A549 (cell line): ENCODE data around the gene HSDL2. TPM values are rescaled to one million over a fixed set of nuclear protein-coding genes. Genes with fewer than 3 reads are reported as not detected.

Source experiments
- ATAC-seq, 2 experiments: fragments of 200-7000 bp in 1 of 2; fragments of >200 bp in 1 of 2; cut with Nextera tagmentation in 1 of 2; cut with Tn5 transposase in 1 of 2; 3 replicates each; pipeline versions ENCODE4 v1.8.0 to v1.9.1; 2018 to 2020; ENCODE audit warnings: mild to moderate bottlenecking in 1 of 2, moderate library complexity in 1 of 2
- CTCF ChIA-PET: fragments of 300-600 bp; sonication (Branson Sonifier 250); formaldehyde crosslinking; extraction: SDS; loops from one replicate; lab custom pipeline; 2021; ENCODE audit warnings: antibody characterized with exemption, inconsistent platforms; lab: Yijun Ruan, JAX
- POLR2A ChIA-PET: fragments of 350-600 bp; formaldehyde crosslinking; extraction: SDS; loops from one replicate; lab custom pipeline; 2021; ENCODE audit warnings: antibody characterized with exemption, inconsistent platforms; lab: Yijun Ruan, JAX
- DNase-seq, 2 experiments: peaks; one replicate each; pipeline versions ENCODE4 v3.0.0 to v3.0.0-alpha.2; 2011 to 2016; ENCODE audit warnings: low read depth in 1 of 2, low spot score in 1 of 2
- FAIRE-seq: peaks from 2 replicates; lab custom pipeline; 2011; peaks lifted over from hg19 to GRCh38; lab: Jason Lieb, UNC
- H3K27ac ChIP-seq, 2 experiments: fragments of >200 bp; sonication (Bioruptor Twin); formaldehyde crosslinking; 3 replicates each; pipeline ENCODE4 v1.5.1; 2016 to 2017
- H3K4me1 ChIP-seq: fragments of >200 bp; sonication (Bioruptor Twin); formaldehyde crosslinking; 3 replicates; pipeline ENCODE4 v1.6.1; 2016
- H3K4me2 ChIP-seq: fragments of >200 bp; sonication (Bioruptor Twin); formaldehyde crosslinking; 3 replicates; pipeline ENCODE4 v1.6.1; 2016
- H3K4me3 ChIP-seq: fragments of >200 bp; sonication (Bioruptor Twin); formaldehyde crosslinking; 3 replicates; pipeline ENCODE4 v1.5.1; 2016
- H3K9me3 ChIP-seq: fragments of >200 bp; sonication (Bioruptor Twin); formaldehyde crosslinking; 3 replicates; pipeline ENCODE4 v1.6.1; 2016
- ATOH8 ChIP-seq: fragments of 250-450 bp; sonication (Bioruptor Pico); IDR thresholded peaks from 2 replicates; pipeline ENCODE4 v1.5.0; 2020; ENCODE audit warnings: low read depth, mild to moderate bottlenecking, moderate library complexity
- E2F6 ChIP-seq: IDR thresholded peaks from 2 replicates; pipeline ENCODE4 v1.6.1; 2012; ENCODE audit warnings: low read depth, borderline replicate concordance
- EHF ChIP-seq: fragments of 250-450 bp; sonication (Bioruptor Pico); IDR thresholded peaks from 2 replicates; pipeline ENCODE4 v1.5.0; 2020; ENCODE audit warnings: mild to moderate bottlenecking
- ELK1 ChIP-seq: fragments of 150-350 bp; IDR thresholded peaks from 2 replicates; pipeline ENCODE4 v1.6.1; 2014; ENCODE audit warnings: low read depth, mild to moderate bottlenecking, low read length
- EP300 ChIP-seq, 2 experiments: fragments of >200 bp; sonication (Bioruptor Twin); formaldehyde crosslinking; IDR thresholded peaks; 2 replicates in 1 of 2; 3 replicates in 1 of 2; pipeline ENCODE4 v1.6.1; 2016 to 2017
- FOSB ChIP-seq: fragments of 250-450 bp; sonication (Bioruptor Pico); IDR thresholded peaks from 2 replicates; pipeline ENCODE4 v1.5.0; 2020; ENCODE audit warnings: mild to moderate bottlenecking, moderate library complexity
- GATA3 ChIP-seq: IDR thresholded peaks from 2 replicates; pipeline ENCODE4 v1.6.1; 2012; ENCODE audit warnings: borderline replicate concordance
- HES2 ChIP-seq: fragments of >200 bp; sonication (Bioruptor Twin); formaldehyde crosslinking; IDR thresholded peaks from 2 replicates; pipeline ENCODE4 v1.6.1; 2016
- HEYL ChIP-seq: fragments of 250-450 bp; sonication (Bioruptor Pico); IDR thresholded peaks from 2 replicates; pipeline ENCODE4 v1.8.0; 2021; ENCODE audit warnings: mild to moderate bottlenecking, moderate library complexity
- HMGXB4 ChIP-seq: fragments of 250-450 bp; sonication (Bioruptor Pico); IDR thresholded peaks from 2 replicates; pipeline ENCODE4 v1.5.0; 2021; ENCODE audit warnings: mild to moderate bottlenecking, moderate library complexity, borderline replicate concordance
- HOXB13 ChIP-seq: fragments of 250-450 bp; sonication (Bioruptor Pico); IDR thresholded peaks from 2 replicates; pipeline ENCODE4 v1.5.0; 2020; ENCODE audit warnings: low read depth, mild to moderate bottlenecking, moderate library complexity
- MAX ChIP-seq: IDR thresholded peaks from 2 replicates; pipeline ENCODE4 v1.6.1; 2012
- MYC ChIP-seq: IDR thresholded peaks from 2 replicates; pipeline ENCODE4 v1.6.1; 2012; ENCODE audit warnings: mild to moderate bottlenecking, inconsistent platforms, low read length, improper control_type of control experiment, borderline replicate concordance
- NR3C1 ChIP-seq: fragments of >200 bp; sonication (Bioruptor Twin); formaldehyde crosslinking; IDR thresholded peaks from 3 replicates; pipeline ENCODE4 v1.6.1; 2017
- RAD21 ChIP-seq, 2 experiments: fragments of >200 bp in 1 of 2; sonication (Bioruptor Twin) in 1 of 2; formaldehyde crosslinking in 1 of 2; IDR thresholded peaks in 1 of 2; conservative IDR thresholded peaks in 1 of 2; 2 replicates in 1 of 2; 3 replicates in 1 of 2; pipeline ENCODE4 v1.6.1; 2012 to 2018; ENCODE audit warnings: inconsistent platforms in 1 of 2
- REST ChIP-seq: fragments of 200-600 bp; sonication (generic); IDR thresholded peaks from 2 replicates; pipeline ENCODE4 v1.6.1; 2016; ENCODE audit warnings: antibody characterized with exemption, mild to moderate bottlenecking, moderate library complexity
- ZC3H11A ChIP-seq: fragments of 450-650 bp; IDR thresholded peaks from 2 replicates; pipeline ENCODE4 v1.6.1; 2014; ENCODE audit warnings: antibody characterized with exemption, mild to moderate bottlenecking
- WGBS: methylation state at CpG from one replicate; pipeline ENCODE4 v1.1.6; 2017; ENCODE audit errors: missing lambda C conversion rate; 5-methylcytosine and 5-hydroxymethylcytosine counted together
- polyA plus RNA-seq, 4 experiments: library from polyadenylated mRNA; depleted of rRNA in 3 of 4; stranded (reverse); fragments of >200 nt; fragmentation: RNase III in 1 of 4; extraction: RNeasy Plus Mini Kit Qiagen cat#74134 plus additional on column Dnase treatment in 1 of 4; gene quantifications; 2 replicates in 3 of 4; 3 replicates in 1 of 4; pipeline ENCODE4 v1.2.3, GENCODE V29; 2011 to 2017

Gene HSDL2
- polyA plus RNA-seq, 2 of the 4 experiments (the other 2 are of a cell fraction), result 47.4 to 47.7 TPM

GRCh38 chr9:112495614-112496013 is 115.7 kb downstream of the HSDL2 start:
- CTCF ChIA-PET, result interaction anchor here (0.7 kb wide), 1 partner anchor 83 kb away, joined by 3 read pairs; no protein-coding TSS in a partner anchor
- no peaks in the 10 kb centered on the region for H3K4me1 ChIP-seq
- WGBS, result 91% methylated on average over 4 of the region's 4 CpGs
- POLR2A ChIA-PET, result interaction anchor here (1.4 kb wide), 1 partner anchor 9 kb away, joined by 5 read pairs; the partner anchor contains the start of gene KIAA1958
- peaks cover 29% of the 10 kb centered on the region for H3K9me3 ChIP-seq
- H3K27ac ChIP-seq, result no peak overlapping the region
- ATAC-seq (no peak), DNase-seq (no peak), FAIRE-seq (no peak)
- no peak overlapping the region for H3K4me2 ChIP-seq
- TF ChIP-seq ELK1, result no peak
- no peak for TF ChIP-seq HOXB13 (CRISPR knock-in tag)
- no peak for TF ChIP-seq HES2
- TF ChIP-seq FOSB (CRISPR knock-in tag), result no peak
- TF ChIP-seq EP300 (IDR thresholded peaks at IDR 0.05), result no peak
- TF ChIP-seq ZC3H11A, result no peak
- H3K4me3 ChIP-seq, result no peak overlapping the region

GRCh38 chr9:112496074-112496722 is 116.3 kb downstream of the HSDL2 start:
- CTCF ChIA-PET, result interaction anchor here (0.7 kb wide), 1 partner anchor 82 kb away, joined by 3 read pairs; no protein-coding TSS in a partner anchor
- no peak for FAIRE-seq

More at GRCh38 chr9:112496074-112496722, 116.3 kb downstream of the HSDL2 start:
- ATAC-seq (no peak), DNase-seq (no peak)
- 71% methylated on average over 3 of the region's 3 CpGs for WGBS
- H3K4me1 ChIP-seq, result no peaks in the 10 kb centered on the region
- peaks cover 29% of the 10 kb centered on the region for H3K9me3 ChIP-seq
- no peak overlapping the region for H3K4me3 ChIP-seq
- POLR2A ChIA-PET, result interaction anchor here (1.4 kb wide), 1 partner anchor 10 kb away, joined by 5 read pairs; the partner anchor contains the start of gene KIAA1958
- H3K4me2 ChIP-seq, result no peak overlapping the region
- H3K27ac ChIP-seq, result no peak overlapping the region
- no peak for TF ChIP-seq EHF (CRISPR knock-in tag)
- TF ChIP-seq MYC, result no peak
- TF ChIP-seq RAD21 (conservative IDR thresholded peaks at IDR 0.05 in 1 of 2, IDR thresholded peaks at IDR 0.05 in 1 of 2), result no peak
- TF ChIP-seq GATA3, result no peak
- TF ChIP-seq MAX, result no peak
- TF ChIP-seq HEYL (CRISPR knock-in tag), result no peak
- no peak for TF ChIP-seq REST
- TF ChIP-seq HMGXB4 (CRISPR knock-in tag), result no peak
- TF ChIP-seq ATOH8 (CRISPR knock-in tag), result no peak
- no peak for TF ChIP-seq E2F6
- no peak for TF ChIP-seq NR3C1
